ENCODE data around the gene IL21R. TPM values are rescaled to one million over a fixed set of nuclear protein-coding genes. Genes with fewer than 3 reads are reported as not detected.

The IL21R gene
- polyA plus RNA-seq, 1 donor = 0.30 TPM

GRCh38 chr16:27486344-27486743 lies 84.4 kb downstream of the IL21R start:
- no peak for DNase-seq

- no peak for DNase-seq
Measured at GRCh38 chr16:27486760-27487159, 84.8 kb downstream of the IL21R start.

- DNase-seq = no peak
Measured at GRCh38 chr16:27489421-27489820, 87.4 kb downstream of the IL21R start.

GRCh38 chr16:27489906-27490305 lies 87.9 kb downstream of the IL21R start:
- no peak for DNase-seq

- DNase-seq = no peak
Measured at GRCh38 chr16:27491894-27492587, 90.1 kb downstream of the IL21R start.

- DNase-seq = no peak
Measured at GRCh38 chr16:27492588-27492979, 90.6 kb downstream of the IL21R start.

- no peak for DNase-seq
Measured at GRCh38 chr16:27495191-27495590, 93.2 kb downstream of the IL21R start.

- no peak for DNase-seq
Measured at GRCh38 chr16:27498031-27498825, 96.3 kb downstream of the IL21R start.

- DNase-seq = no peak
Measured at GRCh38 chr16:27498916-27499658, 97.1 kb downstream of the IL21R start.

- no peak for DNase-seq
Measured at GRCh38 chr16:27499659-27500055, 97.7 kb downstream of the IL21R start.

GRCh38 chr16:27500801-27501200 lies 98.8 kb downstream of the IL21R start:
- DNase-seq = no peak

Other genes starting within 250 kb of the IL21R start
- 10.6 TPM for gene KDM8, start 198.6 kb upstream of the IL21R start, polyA plus RNA-seq (ENCODE audit: insufficient read length)
- 82.9 TPM for gene NSMCE1, start 133.4 kb upstream of the IL21R start, polyA plus RNA-seq (ENCODE audit: insufficient read length)
- 21.9 TPM for gene IL4R, start 88.2 kb upstream of the IL21R start, polyA plus RNA-seq (ENCODE audit: insufficient read length)
- gene GTF3C1, start 147.7 kb downstream of the IL21R start, polyA plus RNA-seq (ENCODE audit: insufficient read length) = 90.1 TPM
- gene KATNIP, start 148.0 kb downstream of the IL21R start, polyA plus RNA-seq (ENCODE audit: insufficient read length) = 26.5 TPM

All from left kidney (tissue), 2 donors.